ENCODE results near the gene EPS8. TPM values are rescaled to one million over a fixed set of nuclear protein-coding genes. Genes with fewer than 3 reads are reported as not detected.
A peak's percentile ranks its signal among the peaks of the same experiment; 100 is the strongest.

Gene EPS8
- polyA plus RNA-seq, 3 donors = 4.1 to 4.8 (median 4.3) TPM

DNA sequence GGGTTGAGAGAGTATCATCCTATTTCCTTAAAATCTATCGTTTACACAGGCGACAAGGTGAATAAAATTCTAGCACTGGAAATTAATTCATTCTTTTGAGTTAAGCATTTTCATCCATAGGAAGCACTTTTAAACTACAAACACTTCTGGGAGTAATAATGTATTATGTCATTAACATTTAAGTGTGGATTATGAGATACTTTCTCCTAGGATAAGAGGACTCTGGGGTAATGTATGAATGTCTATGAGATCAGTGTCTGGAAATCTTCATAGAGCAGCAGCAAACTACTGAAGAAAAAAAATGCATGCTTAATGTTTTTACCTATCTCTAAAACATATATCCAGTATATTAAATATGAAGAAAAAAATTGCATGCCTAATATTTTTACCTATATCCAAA, 86.9 kb downstream of the EPS8 start:
- no peaks in the 10 kb centered on the region for H4K20me1 ChIP-seq (ENCODE audit: insufficient read depth, low read length)
- peak overlapping the region in 1 of 2 donors; percentile 83 for H3K27ac ChIP-seq (ENCODE audit: low read depth in 1 of 2, low read length in 2 of 2)
- H2AFZ ChIP-seq (ENCODE audit: insufficient read depth, low read depth, low read length, poor library complexity, severe bottlenecking) = no peak overlapping the region
- intact Hi-C loops (cut with micrococcal nuclease) = loop anchor here in 1 of 2 donors (10.0 kb wide), 1 partner anchor 747 kb away; no protein-coding TSS in a partner anchor
- Mint-ChIP-seq H3K27ac (peak overlapping the region in 4 of 7 donors; percentile 79 to 95 (median 92)), H3K4me1 (peaks cover 47% of the 10 kb centered on the region), H3K36me3 (no peaks in the 10 kb centered on the region), H3K27me3 (ENCODE audit: low read depth in 3 of 3) (peaks cover 0 to 3% (median 1%) of the 10 kb centered on the region in 3 donors), H3K4me3 (peak overlapping the region in 1 of 2 donors; percentile 30), H3K9me3 (peaks cover 0 to 4% (median 0%) of the 10 kb centered on the region in 7 donors)
- H3K9ac ChIP-seq (ENCODE audit: insufficient read depth, low read length, poor library complexity, severe bottlenecking) = peak overlapping the region; percentile 30
- H3K79me2 ChIP-seq (ENCODE audit: insufficient read depth, low read length) = no peaks in the 10 kb centered on the region
- DNase-seq = no peak
- WGBS (ENCODE audit: insufficient coverage) = no CpG with 5 or more reads among the region's 2 CpGs
- H3K4me3 ChIP-seq (replicated peaks in 1 of 3; ENCODE audit: low read depth in 2 of 3, low read length in 3 of 3) = peak overlapping the region in 1 of 3 experiments; percentile 53
- no peaks in the 10 kb centered on the region for H3K27me3 ChIP-seq (ENCODE audit: control insufficient read depth in 2 of 2, insufficient read depth in 2 of 2, low read length in 2 of 2)
- H3K9me3 ChIP-seq (replicated peaks in 1 of 2; ENCODE audit: control insufficient read depth in 1 of 2, insufficient read depth in 1 of 2, low read length in 2 of 2) = no peaks in the 10 kb centered on the region
- peak overlapping the region; percentile 64 for H3K4me2 ChIP-seq (replicated peaks; ENCODE audit: extremely low read depth, low read length, poor library complexity, severe bottlenecking)
- no peaks in the 10 kb centered on the region for H3K36me3 ChIP-seq (replicated peaks in 1 of 2; ENCODE audit: control insufficient read depth in 1 of 2, insufficient read depth in 2 of 2, low read length in 2 of 2)
- peaks cover 45 to 51% of the 10 kb centered on the region in 2 donors for H3K4me1 ChIP-seq (ENCODE audit: control insufficient read depth in 1 of 2, insufficient read depth in 2 of 2, low read length in 2 of 2)
- TF ChIP-seq, protein P1, sequence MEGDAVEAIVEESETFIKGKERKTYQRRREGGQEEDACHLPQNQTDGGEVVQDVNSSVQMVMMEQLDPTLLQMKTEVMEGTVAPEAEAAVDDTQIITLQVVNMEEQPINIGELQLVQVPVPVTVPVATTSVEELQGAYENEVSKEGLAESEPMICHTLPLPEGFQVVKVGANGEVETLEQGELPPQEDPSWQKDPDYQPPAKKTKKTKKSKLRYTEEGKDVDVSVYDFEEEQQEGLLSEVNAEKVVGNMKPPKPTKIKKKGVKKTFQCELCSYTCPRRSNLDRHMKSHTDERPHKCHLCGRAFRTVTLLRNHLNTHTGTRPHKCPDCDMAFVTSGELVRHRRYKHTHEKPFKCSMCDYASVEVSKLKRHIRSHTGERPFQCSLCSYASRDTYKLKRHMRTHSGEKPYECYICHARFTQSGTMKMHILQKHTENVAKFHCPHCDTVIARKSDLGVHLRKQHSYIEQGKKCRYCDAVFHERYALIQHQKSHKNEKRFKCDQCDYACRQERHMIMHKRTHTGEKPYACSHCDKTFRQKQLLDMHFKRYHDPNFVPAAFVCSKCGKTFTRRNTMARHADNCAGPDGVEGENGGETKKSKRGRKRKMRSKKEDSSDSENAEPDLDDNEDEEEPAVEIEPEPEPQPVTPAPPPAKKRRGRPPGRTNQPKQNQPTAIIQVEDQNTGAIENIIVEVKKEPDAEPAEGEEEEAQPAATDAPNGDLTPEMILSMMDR (IDR thresholded peaks at IDR 0.05) = no peak

DNA sequence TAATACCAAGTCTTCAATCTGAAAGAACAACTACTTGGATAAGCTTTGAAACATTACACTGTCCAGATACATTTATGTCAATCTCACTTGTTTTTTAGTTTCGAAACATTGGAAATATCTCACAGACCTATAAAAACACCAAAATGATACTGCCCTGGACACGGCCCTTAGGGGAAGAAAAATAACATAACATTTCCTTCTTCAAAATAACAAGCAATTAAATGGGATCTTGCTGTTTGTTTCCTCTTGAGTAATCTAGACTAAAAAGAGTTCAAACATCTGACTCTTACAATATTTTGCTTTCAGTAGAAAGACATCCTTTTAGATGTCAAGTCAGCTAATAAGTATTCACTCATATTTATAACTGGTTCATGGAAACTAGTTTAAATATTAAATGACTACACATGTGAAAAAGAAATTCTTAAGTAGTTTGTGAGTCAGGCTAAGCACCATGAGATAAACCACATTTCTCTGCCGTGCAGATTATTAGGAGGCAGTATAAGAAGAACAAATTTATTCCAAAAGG, 87.5 kb downstream of the EPS8 start:
- no peak overlapping the region for H2AFZ ChIP-seq (ENCODE audit: insufficient read depth, low read depth, low read length, poor library complexity, severe bottlenecking)
- Mint-ChIP-seq H3K4me3 (peak overlapping the region in 1 of 2 donors; percentile 30), H3K36me3 (no peaks in the 10 kb centered on the region), H3K4me1 (peaks cover 53% of the 10 kb centered on the region), H3K9me3 (peaks cover 0 to 4% (median 0%) of the 10 kb centered on the region in 7 donors), H3K27ac (peak overlapping the region; percentile 79 to 95 (median 91)), H3K27me3 (ENCODE audit: low read depth in 3 of 3) (peaks cover 0 to 3% (median 1%) of the 10 kb centered on the region in 3 donors)
- H3K4me1 ChIP-seq (ENCODE audit: control insufficient read depth in 1 of 2, insufficient read depth in 2 of 2, low read length in 2 of 2) = peaks cover 50 to 57% of the 10 kb centered on the region in 2 donors
- H3K79me2 ChIP-seq (ENCODE audit: insufficient read depth, low read length) = no peaks in the 10 kb centered on the region
- peak overlapping the region in 1 of 2 donors; percentile 83 for H3K27ac ChIP-seq (ENCODE audit: low read depth in 1 of 2, low read length in 2 of 2)
- H3K4me2 ChIP-seq (replicated peaks; ENCODE audit: extremely low read depth, low read length, poor library complexity, severe bottlenecking) = peak overlapping the region; percentile 64
- H3K36me3 ChIP-seq (replicated peaks in 1 of 2; ENCODE audit: control insufficient read depth in 1 of 2, insufficient read depth in 2 of 2, low read length in 2 of 2) = no peaks in the 10 kb centered on the region
- DNase-seq = peak in 2 of 3 donors; percentile 23 to 30
- no peaks in the 10 kb centered on the region for H4K20me1 ChIP-seq (ENCODE audit: insufficient read depth, low read length)
- peak overlapping the region; percentile 30 for H3K9ac ChIP-seq (ENCODE audit: insufficient read depth, low read length, poor library complexity, severe bottlenecking)
- TF ChIP-seq, protein P1 (IDR thresholded peaks at IDR 0.05) = no peak
- no peaks in the 10 kb centered on the region for H3K27me3 ChIP-seq (ENCODE audit: control insufficient read depth in 2 of 2, insufficient read depth in 2 of 2, low read length in 2 of 2)
- no peaks in the 10 kb centered on the region for H3K9me3 ChIP-seq (replicated peaks in 1 of 2; ENCODE audit: control insufficient read depth in 1 of 2, insufficient read depth in 1 of 2, low read length in 2 of 2)
- no CpG with 5 or more reads among the region's 3 CpGs for WGBS (ENCODE audit: insufficient coverage)
- intact Hi-C loops (cut with micrococcal nuclease) = loop anchor here in 1 of 2 donors (10.0 kb wide), 1 partner anchor 747 kb away; no protein-coding TSS in a partner anchor
- H3K4me3 ChIP-seq (replicated peaks in 1 of 3; ENCODE audit: low read depth in 2 of 3, low read length in 3 of 3) = peak overlapping the region in 1 of 3 experiments; percentile 53
